T-cell (primary cell): ENCODE results near the gene COL13A1. TPM values are rescaled to one million over a fixed set of nuclear protein-coding genes. Genes with fewer than 3 reads are reported as not detected.

Experiments
- total RNA-seq, 35 experiments: library from RNA in 6 of 35; stranded (reverse) in 6 of 35; fragments of 120-200 nt in 1 of 35; gene quantifications; one replicate each; pipeline versions ENCODE4 v1.2.1 to v1.2.4 and lab custom pipeline; 2013 to 2026

The COL13A1 gene
- total RNA-seq, 5 donors from 2014 or later (not counting 1 experiment from before 2014, with no cell fraction given): 0.09 TPM; not detected in 4

Other genes starting within 250 kb of the COL13A1 start
- not detected for gene NEUROG3, start 228.5 kb upstream of the COL13A1 start, total RNA-seq
- gene FAM241B, start 171.7 kb upstream of the COL13A1 start, total RNA-seq: 10 to 100 TPM in 1 of 5 donors, 1 to 10 TPM in 4; 7.4 to 11.8 (median 9.2) TPM